Embryonic facial prominence (tissue), 1 donor: ENCODE measurements around the gene TMC5.
"Not testable (repeated sequence)": the region's sequence is repeated elsewhere in the genome, so short reads cannot be mapped to it uniquely, and the experiment has no call there.

Experiments used
- DNase-seq: peaks from one replicate; pipeline ENCODE4 v3.0.0-alpha.2; 2016; ENCODE audit errors: extremely low spot score

Gene TMC5

DNA sequence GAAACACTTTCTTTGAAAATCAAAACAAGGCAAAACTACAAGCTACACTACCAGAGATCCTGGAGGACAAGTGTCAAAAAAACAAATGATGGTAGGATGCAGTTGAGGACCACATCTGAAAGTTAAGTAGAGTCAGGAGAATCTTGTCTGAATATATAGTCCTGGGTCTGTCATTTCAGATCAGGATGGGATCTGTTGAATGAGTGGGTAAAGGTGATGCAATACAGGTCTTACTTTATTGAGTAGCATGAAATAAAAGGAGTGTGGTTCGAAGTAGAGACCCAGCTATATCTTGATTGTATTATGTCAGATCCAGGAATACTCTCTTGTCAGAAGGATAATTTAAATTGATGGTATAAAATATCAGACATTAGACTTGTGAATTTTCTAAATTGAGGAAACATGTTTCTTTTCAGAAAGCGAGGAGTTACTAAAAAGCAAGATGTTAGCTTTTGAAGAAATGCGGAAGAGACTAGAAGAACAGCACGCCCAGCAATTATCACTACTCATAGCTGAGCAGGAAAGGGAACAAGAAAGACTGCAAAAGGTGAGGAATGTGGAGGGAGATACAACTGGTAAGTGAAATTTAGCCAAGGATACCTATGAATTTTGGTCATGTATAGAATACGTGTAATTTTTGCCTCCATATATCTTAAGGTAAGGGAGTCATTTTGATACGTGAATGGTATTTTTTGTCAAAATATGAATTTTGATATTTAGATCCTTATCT lies 122.7 kb downstream of the TMC5 start:
- no peak for DNase-seq

- DNase-seq, result no peak
Measured at GRCh38 chr16:19542138-19542821, 124.6 kb downstream of the TMC5 start.

- DNase-seq, result not testable (repeated sequence)
Measured at GRCh38 chr16:19543278-19543996, 125.8 kb downstream of the TMC5 start.

DNA sequence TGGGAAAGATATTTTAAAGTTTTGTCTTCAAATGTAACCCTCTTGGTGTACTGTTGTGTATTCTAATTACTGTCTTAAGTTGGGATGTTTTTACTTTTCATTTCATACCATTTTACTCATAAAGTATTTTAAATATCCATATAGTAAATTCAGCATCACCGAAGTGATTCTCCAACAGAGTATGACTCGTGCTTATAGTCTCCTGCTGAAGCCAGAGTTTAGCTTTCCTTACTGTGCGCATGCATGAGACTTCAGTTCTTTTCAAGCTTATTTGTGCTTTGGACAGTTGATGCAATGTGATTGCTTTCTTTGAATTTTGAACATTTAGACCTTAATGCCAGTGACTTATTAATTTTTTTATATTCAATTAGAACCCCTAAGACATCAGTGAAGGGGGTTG lies 130.5 kb downstream of the TMC5 start:
- no peak for DNase-seq
